ENCODE measurements around the gene UNC93B1. TPM values are rescaled to one million over a fixed set of nuclear protein-coding genes. Genes with fewer than 3 reads are reported as not detected.
"Not testable (repeated sequence)": the region's sequence is repeated elsewhere in the genome, so short reads cannot be mapped to it uniquely, and the experiment has no call there.

The UNC93B1 gene
- total and polyA plus RNA-seq, 12 donors, result 3.2 to 18.2 (median 6.8) TPM

DNA sequence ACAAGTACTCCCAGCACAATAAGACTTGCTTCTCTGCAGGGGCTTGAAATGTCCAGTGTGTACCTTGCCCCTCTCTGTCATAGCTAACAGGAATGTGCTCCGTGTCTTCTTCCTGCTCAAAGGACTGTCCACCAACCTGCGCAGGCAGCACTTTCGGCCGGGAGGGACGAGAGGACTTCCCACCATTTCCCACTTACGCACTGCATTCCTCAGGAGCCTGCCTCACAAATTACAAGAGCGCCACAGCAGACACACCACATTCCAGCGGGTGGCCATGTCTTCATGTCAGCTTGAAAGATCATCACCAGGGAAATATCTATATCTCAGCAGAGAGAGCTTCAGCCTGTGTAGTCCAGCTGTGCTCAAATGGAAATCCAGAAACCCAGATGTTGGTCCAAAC is 53.2 kb downstream of the UNC93B1 start:
- not testable (repeated sequence) for ATAC-seq, DNase-seq, H3K27ac ChIP-seq, H3K4me3 ChIP-seq, H3K36me3 ChIP-seq, H3K9me3 ChIP-seq, H3K4me1 ChIP-seq
- intact Hi-C loops (cut with DNase I), result loop anchor here in 1 of 10 donors (10.0 kb wide), 1 partner anchor 106 kb away; no protein-coding TSS in a partner anchor
- peaks cover 0 to 20% (median 13%) of the 10 kb centered on the region in 7 donors for H3K27me3 ChIP-seq
- WGBS, 2 donors, result 38 to 51% methylated on average over 8 of the region's 8 CpGs

DNA sequence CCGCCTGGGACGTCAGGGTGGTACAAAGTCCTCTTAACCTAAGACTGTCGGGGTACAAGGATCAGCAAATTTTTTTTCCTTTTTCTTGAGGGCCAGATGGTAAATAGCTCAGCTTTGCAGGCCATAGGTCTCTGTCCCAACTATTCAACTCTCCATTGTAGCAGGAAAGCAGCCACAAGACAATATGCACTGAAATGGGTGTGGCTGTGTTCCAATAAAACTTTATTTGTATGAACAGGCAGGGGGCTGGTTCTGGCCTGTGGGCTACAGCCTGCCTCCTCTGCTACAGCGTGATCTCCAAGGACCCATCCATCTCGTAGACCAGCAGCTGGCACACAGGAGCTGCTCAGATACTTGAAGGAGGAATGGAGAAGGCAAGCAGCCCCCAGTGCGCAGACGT is 56.1 kb downstream of the UNC93B1 start:
- H3K9me3 ChIP-seq; DNase-seq; H3K4me3 ChIP-seq; H3K27ac ChIP-seq; intact Hi-C loops (cut with DNase I); ATAC-seq; H3K36me3 ChIP-seq; H3K4me1 ChIP-seq; H3K27me3 ChIP-seq: not testable (repeated sequence)
- whole genome bisulfite sequencing, 2 donors, result 88 to 95% methylated on average over 4 to 5 of the region's 7 CpGs

DNA sequence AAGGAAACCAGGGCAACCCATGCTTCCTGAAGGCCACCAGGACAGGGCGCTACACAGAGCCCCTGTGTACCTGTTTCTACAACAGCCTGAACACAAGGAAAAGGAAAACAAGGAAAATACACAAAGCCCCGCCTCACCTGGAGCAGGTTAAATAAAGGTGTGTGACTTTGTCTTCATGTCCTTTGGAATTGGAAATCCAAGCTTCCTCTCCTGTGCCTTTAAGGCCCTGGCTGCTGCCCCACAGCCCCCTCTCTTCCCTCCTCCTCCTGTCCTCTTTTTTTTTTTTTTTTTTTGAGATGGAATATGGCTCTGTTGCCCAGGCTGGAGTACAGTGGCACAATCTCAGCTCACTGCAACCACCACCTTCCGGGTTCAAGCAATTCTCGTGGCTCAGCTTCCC is 57.5 kb downstream of the UNC93B1 start:
- H3K36me3 ChIP-seq; H3K4me1 ChIP-seq; H3K27ac ChIP-seq; DNase-seq; H3K27me3 ChIP-seq; intact Hi-C loops (cut with DNase I); ATAC-seq; H3K9me3 ChIP-seq; H3K4me3 ChIP-seq: not testable (repeated sequence)
- WGBS, 2 donors, result 80 to 94% methylated on average over 4 of the region's 4 CpGs

DNA sequence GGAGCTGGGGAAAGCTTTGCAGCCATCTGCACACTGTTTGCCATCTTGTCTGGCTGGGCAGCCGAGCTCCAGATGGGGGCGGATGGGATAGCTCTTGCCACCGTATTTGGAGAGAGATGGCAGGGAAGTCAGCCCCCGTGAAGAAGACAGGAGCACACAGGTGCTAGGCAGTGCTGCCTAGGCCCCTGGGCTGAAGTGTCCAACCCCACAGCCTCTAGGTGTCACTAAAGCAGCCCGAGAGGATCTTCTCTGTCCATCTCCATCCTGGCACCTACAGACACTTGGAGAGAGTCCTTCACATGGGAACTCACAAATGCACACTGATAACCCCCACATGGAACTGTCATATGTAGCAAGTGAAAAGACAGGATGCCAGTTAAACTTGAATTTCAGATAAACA is 60.5 kb downstream of the UNC93B1 start:
- H3K27ac ChIP-seq; H3K9me3 ChIP-seq; H3K36me3 ChIP-seq; ATAC-seq; H3K4me1 ChIP-seq; H3K27me3 ChIP-seq; intact Hi-C loops (cut with DNase I); H3K4me3 ChIP-seq; DNase-seq: not testable (repeated sequence)
- 52 to 56% methylated on average over 2 to 5 of the region's 5 CpGs for WGBS, 2 donors

Small RNA genes within 50 kb of the gene (microRNA-seq; reads per million reads assigned to microRNA genes)
- gene MIR4691 (0 to 0.51 reads per million in 2 donors), gene MIR6753 (0 reads per million in 2 donors), gene MIR7113 (0 to 1.5 reads per million in 2 donors)

Other genes starting within 250 kb of the UNC93B1 start
- gene ALDH3B1, start 6.2 kb upstream of the UNC93B1 start, total RNA-seq, result 10 to 100 TPM in 1 of 10 donors, 1 to 10 TPM in 9; 3.5 to 11.0 (median 4.3) TPM
- gene ALDH3B1, start 6.2 kb upstream of the UNC93B1 start, polyA plus RNA-seq, result 1 to 10 TPM; 2.1 to 3.2 TPM
- 100 to 1,000 TPM; 330 to 492 (median 421) TPM for gene NDUFS8, start 26.6 kb upstream of the UNC93B1 start, total RNA-seq
- 100 to 1,000 TPM; 496 to 774 TPM for gene NDUFS8, start 26.6 kb upstream of the UNC93B1 start, polyA plus RNA-seq
- gene TCIRG1, start 34.9 kb upstream of the UNC93B1 start, total RNA-seq, result 10 to 100 TPM in 9 of 10 donors, 1 to 10 TPM in 1; 7.9 to 44.8 (median 14.6) TPM
- 10 to 100 TPM; 41.9 to 91.4 TPM for gene TCIRG1, start 34.9 kb upstream of the UNC93B1 start, polyA plus RNA-seq
- gene CHKA, start 117.3 kb upstream of the UNC93B1 start, total RNA-seq, result 10 to 100 TPM in 3 of 10 donors, 1 to 10 TPM in 7; 7.0 to 11.8 (median 9.2) TPM
- gene CHKA, start 117.3 kb upstream of the UNC93B1 start, polyA plus RNA-seq, result 10 to 100 TPM; 14.7 to 66.1 TPM
- 10 to 100 TPM; 26.2 to 37.1 (median 30.5) TPM for gene KMT5B, start 209.2 kb upstream of the UNC93B1 start, total RNA-seq
- 10 to 100 TPM; 10.5 to 25.0 TPM for gene KMT5B, start 209.2 kb upstream of the UNC93B1 start, polyA plus RNA-seq

Measured in heart right ventricle (tissue), 16 donors.